NK-92 treated with Interleukin-12 subunit alpha and Interleukin-12 subunit beta, amount 100 ng/mL, for 24 hours (cell line): ENCODE data around the gene RAPGEF4.
"Not testable (repeated sequence)": the region's sequence is repeated elsewhere in the genome, so short reads cannot be mapped to it uniquely, and the experiment has no call there.

Experiments used
- DNase-seq: peaks from one replicate; lab custom pipeline; 2025; lab: John Stamatoyannopoulos, UW

RAPGEF4 gene

DNA sequence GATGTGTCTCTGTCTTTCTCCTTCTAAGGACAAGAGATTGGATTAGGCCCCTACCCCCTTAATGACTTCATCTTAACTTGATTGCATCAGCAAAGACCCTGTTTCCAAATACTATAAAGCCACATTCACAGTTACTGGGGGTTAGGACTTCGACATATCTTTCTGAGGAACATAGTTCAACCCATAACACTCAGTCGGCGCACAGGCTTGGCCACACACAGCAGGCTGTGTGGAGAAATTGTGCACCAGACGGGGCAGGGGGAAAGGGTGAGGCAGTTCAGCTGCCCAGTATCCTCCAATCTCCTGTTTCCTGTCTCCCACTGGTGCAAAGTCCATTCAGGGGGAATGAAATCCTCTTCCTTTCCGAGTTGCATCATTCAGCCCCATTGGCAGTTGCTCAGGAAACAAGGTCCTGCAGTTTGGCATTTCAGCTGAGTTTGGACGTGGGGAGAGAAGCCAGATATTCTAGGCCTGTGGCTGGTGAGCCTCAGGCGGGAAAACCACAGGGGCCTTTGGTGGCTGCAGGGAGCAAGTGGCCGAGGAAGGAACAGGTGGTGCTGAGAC, 9.4 kb upstream of the RAPGEF4 start:
- DNase-seq: no peak

DNA sequence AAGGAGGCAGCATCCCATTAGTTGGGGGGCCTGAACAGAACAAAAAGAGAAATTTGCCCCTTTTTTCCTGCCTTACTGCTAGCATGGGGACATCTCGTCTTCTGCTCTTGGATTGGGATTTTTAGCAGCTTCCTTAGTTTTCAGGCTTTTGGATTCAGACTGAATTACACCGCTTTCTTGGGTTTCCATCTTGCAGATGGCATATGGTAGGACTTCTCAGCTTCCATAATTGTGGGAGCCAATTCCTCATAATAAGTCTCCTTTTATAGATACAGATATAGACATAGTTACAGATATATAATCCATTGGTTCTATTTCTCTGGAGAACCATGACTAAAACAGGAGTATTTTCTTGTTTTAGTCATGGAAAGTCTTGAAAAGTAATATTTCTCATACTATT, 5.2 kb upstream of the RAPGEF4 start:
- DNase-seq: no peak

DNA sequence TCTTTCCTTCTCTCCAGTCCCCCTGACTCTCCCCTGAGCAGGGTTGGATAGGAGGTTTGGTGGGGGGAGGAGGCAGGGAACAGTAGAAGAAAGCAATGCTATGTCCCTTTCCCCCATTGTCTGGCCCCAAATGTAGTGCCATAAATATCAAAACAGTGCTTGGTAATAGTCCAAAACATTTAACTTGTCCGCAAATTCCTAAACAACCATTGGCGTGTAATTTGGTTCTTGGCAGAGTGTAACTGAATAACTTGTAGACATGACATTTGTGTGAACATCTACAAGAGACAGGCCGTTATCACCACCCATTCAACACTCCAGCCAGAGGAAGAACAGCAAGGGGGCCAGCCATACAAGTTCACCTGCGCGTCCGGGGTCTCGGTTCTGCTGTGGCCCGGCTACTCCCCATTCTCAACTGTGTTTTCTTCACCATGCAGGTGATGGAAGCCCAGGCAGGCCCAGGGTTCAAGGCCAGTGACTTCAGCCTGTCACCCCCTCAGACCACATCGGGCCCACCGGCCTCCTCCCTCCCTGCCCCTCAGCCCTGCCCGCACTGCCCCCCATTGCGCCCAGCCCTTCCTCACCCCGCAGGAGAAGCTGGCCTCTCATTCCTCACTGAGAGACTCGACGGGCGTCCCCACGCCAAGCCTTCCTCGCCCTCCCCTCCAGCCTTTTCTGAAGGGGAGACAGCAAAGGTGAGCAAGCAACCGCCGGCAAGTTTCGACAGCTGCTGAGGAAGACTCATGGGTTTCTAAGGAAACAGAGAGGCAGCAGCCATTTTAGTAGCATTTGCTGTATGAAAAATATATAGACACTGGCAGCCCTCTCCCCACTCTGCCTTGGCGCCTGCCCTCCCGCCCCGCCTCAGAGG, 699 bp upstream of the RAPGEF4 start:
- no peak for DNase-seq

DNA sequence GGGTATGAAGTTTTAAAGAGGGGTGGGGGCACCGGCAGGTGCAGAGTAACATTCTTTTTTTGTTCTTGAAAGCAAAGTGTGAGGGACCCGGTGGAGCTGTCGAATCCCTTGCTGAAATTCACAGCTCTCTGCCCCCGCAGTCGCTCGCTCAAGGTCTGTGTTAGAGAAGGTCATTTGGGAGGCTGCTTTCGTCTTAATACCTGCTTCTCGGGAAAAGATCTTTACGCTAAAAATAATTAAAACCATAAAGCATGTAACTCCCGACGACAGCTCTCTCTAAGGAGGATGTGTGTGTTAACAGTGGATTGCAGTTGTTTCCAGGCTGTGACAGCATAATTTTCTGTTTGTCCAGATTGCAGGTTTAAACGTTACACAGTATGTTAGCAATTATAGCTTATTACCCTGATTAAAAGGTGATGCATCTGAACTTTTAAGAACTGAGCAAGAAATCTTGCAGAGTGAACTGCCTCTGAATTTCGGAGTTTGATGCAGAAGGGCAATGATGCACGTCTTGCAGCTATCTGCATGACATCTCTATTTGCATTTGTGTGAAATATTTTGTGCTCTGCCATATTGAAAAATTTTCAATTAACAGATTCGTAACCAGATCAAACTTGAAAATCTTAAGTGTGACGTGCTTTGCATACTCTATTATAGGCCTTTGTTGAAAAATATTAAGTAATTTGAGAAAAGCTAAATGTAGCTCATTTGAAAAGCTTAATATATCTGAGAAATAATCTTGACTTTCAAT, 954 bp downstream of the RAPGEF4 start:
- no peak for DNase-seq

DNA sequence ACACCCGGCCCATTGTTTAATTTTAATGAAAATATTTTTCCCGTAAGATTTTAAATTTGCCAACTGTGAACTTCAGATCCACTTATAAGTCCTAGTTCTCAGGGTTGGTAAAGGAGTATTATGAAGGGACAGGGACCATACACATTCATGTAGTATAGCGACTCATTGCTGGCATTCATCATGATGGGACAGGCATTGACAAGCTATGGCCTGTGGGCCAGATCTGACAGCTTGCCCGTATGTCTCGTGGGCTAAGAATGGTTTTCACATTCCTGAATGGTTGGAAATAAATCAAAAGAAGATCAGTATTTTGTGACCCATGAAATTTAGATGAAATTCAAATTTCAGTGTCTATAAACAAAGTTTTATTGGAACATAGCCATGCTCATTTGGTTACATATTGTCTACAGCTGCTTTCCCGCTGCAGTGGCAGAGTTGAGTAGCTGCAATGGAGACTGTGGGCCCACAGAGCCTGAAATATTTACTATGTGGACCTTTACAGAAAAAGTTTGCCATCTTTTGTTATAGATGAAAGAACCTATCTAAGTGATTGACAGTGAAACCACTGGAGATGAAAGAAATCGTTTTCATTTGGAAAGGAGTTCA, 4.1 kb downstream of the RAPGEF4 start:
- no peak for DNase-seq

DNA sequence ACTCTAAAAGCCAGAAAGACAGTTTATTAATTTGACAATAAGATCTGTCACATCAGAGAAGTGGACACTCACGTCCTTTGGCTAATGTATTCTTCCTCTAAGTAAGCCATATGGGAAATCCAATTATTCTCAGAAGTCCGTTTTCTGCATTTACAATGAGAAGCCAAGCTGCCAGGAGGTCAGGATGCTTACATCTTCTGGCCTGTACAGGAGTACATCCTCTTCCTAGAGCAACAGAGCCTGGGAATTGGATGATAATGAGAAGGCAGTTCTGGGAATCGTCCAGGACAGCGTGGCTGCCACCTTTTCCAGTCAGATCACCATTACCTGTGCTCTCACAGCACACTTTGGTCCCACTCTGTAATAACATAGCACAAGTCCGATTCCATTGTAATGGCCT, 5.2 kb downstream of the RAPGEF4 start:
- no peak for DNase-seq

DNA sequence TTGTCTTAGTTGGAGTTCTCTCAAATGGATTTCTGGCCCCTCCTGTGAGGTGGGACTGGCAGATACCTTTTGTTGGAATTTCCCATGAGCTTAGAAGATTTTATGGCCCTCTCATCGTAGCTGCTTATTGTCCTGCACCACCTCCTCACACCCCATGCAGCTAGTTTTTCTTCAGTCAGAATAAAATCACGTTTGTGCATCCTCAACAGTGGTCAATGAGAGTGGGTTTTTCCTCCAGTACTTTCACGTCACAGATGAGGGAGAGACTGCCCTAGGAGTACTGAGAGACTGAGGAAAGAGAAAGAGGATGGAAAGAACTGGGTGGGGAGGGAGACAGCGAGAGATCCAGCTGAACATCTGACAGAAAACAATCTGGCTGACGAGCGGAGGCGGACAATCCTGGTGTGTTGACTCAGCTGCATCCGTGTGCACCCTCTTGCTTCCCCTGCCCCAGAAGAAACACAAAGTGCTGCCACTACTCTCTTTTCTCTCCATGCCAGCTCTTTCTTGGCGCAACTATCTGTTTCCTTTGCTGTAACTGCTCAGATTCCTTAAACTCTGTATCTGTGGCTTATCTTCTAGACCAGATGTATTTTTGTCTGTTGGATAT, 7.4 kb downstream of the RAPGEF4 start:
- no peak for DNase-seq

DNA sequence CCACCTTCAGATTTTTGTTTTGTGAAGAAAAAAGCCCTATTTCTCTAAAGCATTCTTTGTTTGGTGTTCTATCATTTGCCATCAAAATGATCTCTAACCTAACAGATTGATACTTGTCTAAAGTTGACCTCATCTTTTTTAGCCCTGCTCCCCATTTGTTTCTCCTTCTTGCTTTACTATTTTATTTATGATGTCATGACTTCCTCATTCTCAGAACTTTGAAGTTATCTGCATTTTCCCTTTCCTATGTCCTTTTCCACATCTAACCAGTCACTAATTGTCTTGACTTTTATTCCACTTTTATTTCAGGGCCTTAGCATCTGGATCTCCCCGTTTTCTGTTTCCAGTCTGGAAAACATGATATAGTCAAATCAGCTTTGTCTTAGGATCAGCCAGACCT, 8.3 kb downstream of the RAPGEF4 start:
- no peak for DNase-seq

DNA sequence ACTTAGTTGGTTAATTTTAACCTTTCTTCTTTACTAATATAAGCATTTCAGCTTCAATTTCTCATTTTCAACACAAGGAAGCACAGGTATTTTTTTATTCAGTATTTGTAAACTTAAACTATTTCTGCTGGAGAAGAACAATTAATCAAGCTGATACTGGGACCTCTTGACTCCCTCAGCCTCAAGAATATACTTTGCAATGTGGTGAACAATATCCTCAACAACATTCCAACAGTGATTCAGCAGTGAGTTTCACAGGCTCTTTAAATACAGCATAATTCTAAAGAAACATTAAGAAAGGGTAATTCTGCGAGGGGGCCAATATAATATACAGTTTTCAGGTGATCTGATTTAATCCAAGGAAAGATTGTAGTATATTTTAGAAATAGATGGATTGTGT, 10.0 kb downstream of the RAPGEF4 start:
- no peak for DNase-seq

DNA sequence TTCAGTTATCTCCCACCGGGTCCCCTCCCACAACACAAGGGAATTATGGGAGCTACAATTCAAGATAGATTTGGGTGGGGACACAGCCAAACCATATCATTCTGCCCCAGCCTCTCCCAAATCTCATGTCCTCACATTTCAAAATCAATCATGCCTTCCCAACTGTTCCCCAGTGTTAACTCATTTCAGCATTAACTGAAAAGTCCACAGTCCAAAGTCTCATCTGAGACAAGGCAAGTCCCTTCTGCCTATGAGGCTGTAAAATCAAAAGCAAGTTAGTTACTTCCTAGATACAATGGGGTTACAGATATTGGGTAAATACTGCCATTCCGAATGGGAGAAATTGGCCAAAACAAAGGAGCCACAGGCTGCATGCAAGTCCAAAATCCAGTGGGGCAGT, 12.9 kb downstream of the RAPGEF4 start:
- DNase-seq: not testable (repeated sequence)

DNA sequence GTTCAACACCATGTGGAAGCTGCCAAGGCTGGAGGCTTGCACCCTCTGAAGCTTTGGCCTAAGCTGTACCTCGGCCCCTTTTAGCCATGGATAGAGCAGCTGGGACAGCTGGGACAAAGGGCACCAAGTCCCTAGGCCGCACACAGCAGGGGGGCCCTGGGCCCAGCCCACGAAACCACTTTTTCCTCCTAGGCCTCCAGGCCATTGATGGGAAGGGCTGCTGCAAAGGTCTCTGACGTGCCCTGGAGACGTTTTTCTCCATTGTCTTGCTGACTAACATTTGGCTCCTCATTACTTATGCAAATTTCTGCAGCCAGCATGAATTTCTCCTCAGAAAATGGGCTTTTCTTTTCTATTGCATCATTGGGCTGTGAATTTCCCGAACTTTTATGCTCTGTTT, 13.7 kb downstream of the RAPGEF4 start:
- no peak for DNase-seq

DNA sequence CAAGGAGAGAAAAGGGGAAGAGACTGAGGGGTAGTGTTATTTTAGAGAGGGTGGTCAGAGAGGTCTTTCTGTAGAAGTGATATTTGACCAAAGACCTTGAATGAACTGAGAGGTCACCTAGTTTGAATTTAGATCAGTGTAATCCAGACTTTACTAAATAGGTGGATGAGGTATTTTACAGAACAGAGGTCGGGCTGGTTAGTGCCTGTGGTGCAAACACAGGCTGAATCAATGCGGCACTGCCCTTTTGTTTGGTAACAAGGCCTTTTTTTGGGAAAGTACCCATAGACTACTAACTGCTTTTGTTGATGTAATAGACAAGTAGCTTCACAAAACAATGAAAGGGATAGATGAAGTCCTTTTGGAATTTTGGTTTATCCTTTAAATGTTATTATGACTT, 15.9 kb downstream of the RAPGEF4 start:
- DNase-seq: no peak

DNA sequence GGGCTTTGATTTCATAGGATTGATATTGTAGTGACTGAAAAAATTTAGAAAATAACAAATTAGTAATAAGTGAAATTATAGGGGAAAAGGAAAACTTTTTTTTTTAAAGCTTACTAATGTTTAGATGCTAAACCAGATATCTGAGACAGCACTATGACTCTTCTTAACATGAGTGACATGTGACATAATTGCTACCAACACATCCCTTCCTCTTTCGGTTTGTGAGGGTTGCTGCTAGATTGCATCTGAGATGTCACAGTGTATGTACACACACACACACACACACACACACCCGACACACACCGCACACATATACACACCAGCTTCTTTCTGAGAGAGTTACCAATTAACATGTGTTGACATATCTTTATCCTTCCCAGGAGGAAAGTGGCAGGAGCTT, 18.0 kb downstream of the RAPGEF4 start:
- no peak for DNase-seq

DNA sequence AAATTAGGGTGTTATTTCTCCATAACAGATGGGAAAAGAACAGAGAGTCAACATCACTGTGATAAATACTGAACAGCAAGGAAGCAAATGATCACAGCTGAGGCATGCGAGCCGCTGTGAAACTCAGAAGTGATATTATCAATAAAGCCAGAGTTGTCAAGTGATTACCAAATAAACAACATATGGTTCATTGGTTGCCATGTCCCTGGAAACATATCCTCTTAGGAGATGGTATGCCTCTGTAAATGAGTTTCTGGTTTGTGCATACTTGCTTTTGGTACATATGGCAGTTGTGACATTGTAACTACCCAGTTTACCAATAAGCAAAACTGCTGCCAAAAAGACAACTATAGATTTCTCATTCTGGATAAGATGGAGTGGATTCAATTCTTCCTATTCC, 23.8 kb downstream of the RAPGEF4 start:
- no peak for DNase-seq

DNA sequence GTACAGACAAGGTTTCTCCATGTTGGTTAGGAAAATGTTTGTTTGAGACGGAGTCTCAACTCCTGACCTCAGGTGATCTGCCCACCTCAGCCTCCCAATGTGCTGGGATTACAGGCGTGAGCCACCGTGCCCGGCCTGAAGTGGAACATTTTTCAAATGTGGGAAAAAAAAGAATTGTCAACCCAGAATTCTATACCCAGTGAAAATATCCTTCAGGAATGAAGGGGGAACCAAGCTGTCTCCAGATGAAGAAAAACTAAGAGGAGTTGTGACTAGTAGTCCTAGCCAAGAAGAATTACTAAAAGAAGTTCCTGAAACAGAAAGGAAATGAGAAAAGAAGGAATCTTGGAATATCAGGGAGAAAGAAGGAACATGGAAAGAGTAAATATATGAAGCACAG, 25.7 kb downstream of the RAPGEF4 start:
- DNase-seq: no peak

DNA sequence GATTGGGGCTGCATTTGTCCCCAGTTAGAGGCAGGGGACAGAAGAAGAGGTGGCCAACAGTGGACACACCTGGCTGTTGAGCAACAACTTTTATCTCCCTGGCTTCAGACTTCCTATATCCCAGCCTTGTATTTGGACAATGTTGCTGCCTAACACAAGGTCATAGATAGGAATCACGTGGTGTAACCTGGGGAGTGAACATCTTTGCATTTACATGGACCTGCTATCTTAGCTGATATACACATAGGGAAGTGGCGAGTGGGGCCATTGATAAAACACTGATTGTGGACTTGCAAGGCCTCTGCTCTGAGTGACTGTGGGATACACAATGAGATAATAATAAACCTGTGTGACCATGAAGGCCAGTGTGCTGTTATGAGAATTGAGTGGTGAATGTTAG, 26.9 kb downstream of the RAPGEF4 start:
- no peak for DNase-seq

DNA sequence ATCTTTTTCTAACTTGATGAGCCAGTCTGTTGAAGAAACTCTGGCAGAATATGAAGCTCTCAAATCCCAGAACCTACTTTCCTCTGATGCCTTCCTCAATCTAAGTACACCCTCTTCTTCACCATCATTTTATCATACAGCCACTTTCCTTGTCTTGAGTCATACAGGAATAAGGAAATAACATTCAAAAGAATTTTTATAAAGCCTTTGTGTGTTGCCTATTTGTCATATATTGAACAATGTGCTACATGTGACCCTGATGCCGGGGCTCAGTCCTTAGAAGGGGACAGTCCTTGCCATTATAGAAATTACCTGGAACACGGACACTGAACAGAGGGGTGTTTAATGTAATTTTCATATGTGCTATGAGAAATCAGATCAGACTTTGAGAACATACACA, 27.4 kb downstream of the RAPGEF4 start:
- no peak for DNase-seq

DNA sequence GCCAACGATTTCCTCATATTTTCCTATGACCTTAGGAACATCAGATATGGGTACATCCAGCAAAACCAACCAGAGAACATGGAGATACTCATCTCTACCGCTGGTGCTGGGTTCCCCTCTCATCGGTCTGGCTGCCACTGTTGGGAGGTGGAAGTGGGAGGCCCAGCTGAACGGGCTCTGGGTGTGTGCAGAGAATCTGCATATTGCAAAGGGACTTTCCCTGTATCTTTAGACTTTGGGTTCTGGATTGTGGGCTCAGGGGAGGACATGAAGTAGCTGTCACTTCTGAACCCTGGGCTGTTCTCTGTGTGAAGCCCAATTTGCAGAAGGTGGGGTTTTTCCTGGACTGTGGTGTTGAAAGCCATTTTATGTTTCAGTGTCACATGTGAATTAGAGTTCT, 30.0 kb downstream of the RAPGEF4 start:
- no peak for DNase-seq

DNA sequence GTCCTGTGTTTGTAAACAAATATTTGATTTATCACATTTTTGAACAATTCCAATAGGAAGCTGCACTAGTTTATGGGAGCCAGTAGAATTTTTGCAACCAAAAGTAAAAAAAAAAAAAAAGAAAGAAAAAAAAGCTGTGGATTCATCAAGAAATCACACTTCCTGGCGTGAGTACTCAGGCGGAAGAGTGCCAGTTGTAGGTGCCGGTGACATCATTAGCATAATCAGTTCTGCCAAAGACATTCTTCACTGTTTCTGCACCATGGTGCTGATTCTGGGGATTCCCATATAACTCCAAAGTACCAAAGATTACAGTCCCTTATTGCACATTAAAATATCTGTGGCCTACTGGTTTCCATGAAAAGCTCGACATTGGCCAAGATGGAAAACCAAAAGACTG, 32.8 kb downstream of the RAPGEF4 start:
- DNase-seq: no peak

DNA sequence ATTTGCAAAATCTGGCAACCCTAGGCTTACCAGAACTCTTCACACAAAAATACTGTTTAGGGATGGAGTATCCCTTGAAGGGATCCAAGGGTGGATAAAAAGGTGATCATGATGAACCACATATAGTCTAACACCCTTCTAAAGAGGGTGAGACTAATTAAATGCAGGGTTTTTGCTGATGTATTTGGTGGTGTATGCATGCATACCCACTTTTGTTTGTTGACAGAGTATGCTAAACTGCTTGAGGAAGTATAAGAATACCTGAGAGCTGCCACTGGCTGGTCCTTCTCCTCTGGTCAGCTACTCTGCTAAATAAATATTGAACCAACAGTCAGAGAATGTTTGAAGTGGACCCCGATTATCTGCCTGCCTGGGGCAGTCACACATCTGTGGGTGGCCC, 34.2 kb downstream of the RAPGEF4 start:
- no peak for DNase-seq

DNA sequence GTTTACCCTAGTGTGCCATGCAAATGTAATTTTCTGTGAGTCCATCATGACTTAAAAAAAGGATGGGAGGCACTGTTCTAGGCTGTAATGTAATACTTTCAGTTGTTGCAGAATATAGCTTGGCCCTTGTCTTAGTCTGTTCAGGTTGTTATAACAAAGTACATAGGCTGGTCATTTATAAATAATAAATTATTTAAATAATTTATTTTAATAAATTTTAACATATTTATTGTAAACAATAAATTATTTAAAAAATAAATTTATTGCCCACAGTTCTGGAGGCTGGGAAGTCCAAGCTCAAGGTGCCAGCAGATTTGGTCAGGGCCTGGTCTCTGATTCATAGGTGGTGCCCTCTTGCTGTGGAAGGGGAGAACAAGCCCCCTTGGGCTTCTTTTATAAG, 35.2 kb downstream of the RAPGEF4 start:
- DNase-seq: no peak

DNA sequence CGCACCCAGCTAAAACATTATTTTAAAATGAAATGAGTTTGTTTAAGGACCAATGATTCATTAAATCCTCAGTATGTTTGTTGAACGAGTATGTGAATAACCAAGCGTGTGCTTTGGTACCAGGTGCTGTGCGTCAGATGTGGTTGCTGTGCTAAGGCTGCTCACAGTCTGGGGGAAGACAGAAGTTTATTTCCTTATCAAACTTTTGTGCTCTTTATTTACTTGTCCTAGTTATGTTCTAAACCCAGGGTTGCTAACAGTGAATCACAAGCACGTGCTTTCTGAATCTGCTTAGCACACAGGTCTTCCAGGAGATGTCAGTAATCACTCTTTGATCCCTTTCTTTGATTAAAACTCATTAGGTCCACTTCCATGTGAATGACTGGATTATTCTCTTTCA, 37.0 kb downstream of the RAPGEF4 start:
- no peak for DNase-seq
